HEK293 (cell line): ENCODE data around the gene UACA.

Source experiments
- GLIS1 ChIP-seq: fragments of 450-650 bp; formaldehyde crosslinking; IDR thresholded peaks from 2 replicates; pipeline ENCODE4 v1.5.1; 2016; ENCODE audit warnings: missing biosample characterization, missing genetic modification characterization
- MZF1 ChIP-seq: fragments of 450-650 bp; formaldehyde crosslinking; IDR thresholded peaks from 2 replicates; pipeline ENCODE4 v1.5.1; 2017; ENCODE audit warnings: missing biosample characterization, missing genetic modification characterization, borderline replicate concordance
- OSR2 ChIP-seq: fragments of 450-650 bp; formaldehyde crosslinking; IDR thresholded peaks from 2 replicates; pipeline ENCODE4 v1.5.1; 2016; ENCODE audit warnings: missing biosample characterization, missing genetic modification characterization
- PRDM4 ChIP-seq: fragments of 450-650 bp; formaldehyde crosslinking; IDR thresholded peaks from 2 replicates; pipeline ENCODE4 v1.5.1; 2017; ENCODE audit warnings: missing biosample characterization, missing genetic modification characterization
- SALL2 ChIP-seq: fragments of 450-650 bp; formaldehyde crosslinking; IDR thresholded peaks from 2 replicates; pipeline ENCODE4 v1.5.0; 2017; ENCODE audit warnings: missing biosample characterization, mild to moderate bottlenecking, missing genetic modification characterization, borderline replicate concordance
- ZNF335 ChIP-seq: fragments of 450-650 bp; formaldehyde crosslinking; conservative IDR thresholded peaks from 2 replicates; pipeline ENCODE4 v1.5.1; 2016; ENCODE audit warnings: missing biosample characterization, missing genetic modification characterization
- ZNF510 ChIP-seq: fragments of 450-650 bp; formaldehyde crosslinking; IDR thresholded peaks from 2 replicates; pipeline ENCODE4 v1.5.1; 2018; ENCODE audit warnings: mild to moderate bottlenecking, missing genetic modification characterization, missing biosample characterization; ENCODE audit not compliant: insufficient replicate concordance
- TF ChIP-seq, protein P1 (sequence below): fragments of 450-650 bp; formaldehyde crosslinking; IDR thresholded peaks from 2 replicates; pipeline ENCODE4 v1.5.0; 2017; ENCODE audit warnings: missing biosample characterization, missing genetic modification characterization, borderline replicate concordance
- TF ChIP-seq, protein P2 (sequence below): fragments of 450-650 bp; formaldehyde crosslinking; IDR thresholded peaks from 2 replicates; pipeline ENCODE4 v1.5.1; 2016; ENCODE audit warnings: missing biosample characterization, missing genetic modification characterization
- TF ChIP-seq, protein P3 (sequence below): fragments of 450-650 bp; formaldehyde crosslinking; conservative IDR thresholded peaks from 2 replicates; pipeline ENCODE4 v1.5.1; 2016; ENCODE audit warnings: low read depth, missing biosample characterization, missing genetic modification characterization
- TF ChIP-seq, protein P4 (sequence below): fragments of 450-650 bp; formaldehyde crosslinking; IDR thresholded peaks from 2 replicates; pipeline ENCODE4 v1.5.1; 2016; ENCODE audit warnings: missing biosample characterization, missing genetic modification characterization
- TF ChIP-seq, protein P5 (sequence below): fragments of 450-650 bp; formaldehyde crosslinking; IDR thresholded peaks from 2 replicates; pipeline ENCODE4 v1.5.1; 2016; ENCODE audit warnings: missing biosample characterization, missing genetic modification characterization

The UACA gene

DNA sequence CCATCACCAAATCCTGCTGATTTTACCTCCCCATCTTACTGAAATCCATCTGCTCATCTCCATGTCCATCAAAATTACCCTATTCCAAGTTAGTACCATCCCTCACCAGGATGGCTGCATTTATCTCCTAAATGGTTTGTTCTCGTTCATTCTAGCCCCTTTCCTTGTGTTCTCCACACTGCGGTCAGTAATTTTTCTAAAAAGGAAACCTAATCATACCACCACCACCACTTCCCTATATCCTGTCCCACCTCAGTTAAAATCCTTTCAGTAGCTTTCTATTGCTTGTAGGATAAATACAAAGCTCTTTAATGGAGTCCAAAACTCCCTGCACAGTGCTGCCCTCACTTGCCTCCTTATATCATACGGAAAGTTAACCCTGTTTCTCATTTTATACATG lies 51.1 kb downstream of the UACA start (continued):
- TF ChIP-seq, protein P1, sequence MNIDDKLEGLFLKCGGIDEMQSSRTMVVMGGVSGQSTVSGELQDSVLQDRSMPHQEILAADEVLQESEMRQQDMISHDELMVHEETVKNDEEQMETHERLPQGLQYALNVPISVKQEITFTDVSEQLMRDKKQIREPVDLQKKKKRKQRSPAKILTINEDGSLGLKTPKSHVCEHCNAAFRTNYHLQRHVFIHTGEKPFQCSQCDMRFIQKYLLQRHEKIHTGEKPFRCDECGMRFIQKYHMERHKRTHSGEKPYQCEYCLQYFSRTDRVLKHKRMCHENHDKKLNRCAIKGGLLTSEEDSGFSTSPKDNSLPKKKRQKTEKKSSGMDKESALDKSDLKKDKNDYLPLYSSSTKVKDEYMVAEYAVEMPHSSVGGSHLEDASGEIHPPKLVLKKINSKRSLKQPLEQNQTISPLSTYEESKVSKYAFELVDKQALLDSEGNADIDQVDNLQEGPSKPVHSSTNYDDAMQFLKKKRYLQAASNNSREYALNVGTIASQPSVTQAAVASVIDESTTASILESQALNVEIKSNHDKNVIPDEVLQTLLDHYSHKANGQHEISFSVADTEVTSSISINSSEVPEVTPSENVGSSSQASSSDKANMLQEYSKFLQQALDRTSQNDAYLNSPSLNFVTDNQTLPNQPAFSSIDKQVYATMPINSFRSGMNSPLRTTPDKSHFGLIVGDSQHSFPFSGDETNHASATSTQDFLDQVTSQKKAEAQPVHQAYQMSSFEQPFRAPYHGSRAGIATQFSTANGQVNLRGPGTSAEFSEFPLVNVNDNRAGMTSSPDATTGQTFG (tag by site-specific recombination), result no peak
- TF ChIP-seq, protein P2, sequence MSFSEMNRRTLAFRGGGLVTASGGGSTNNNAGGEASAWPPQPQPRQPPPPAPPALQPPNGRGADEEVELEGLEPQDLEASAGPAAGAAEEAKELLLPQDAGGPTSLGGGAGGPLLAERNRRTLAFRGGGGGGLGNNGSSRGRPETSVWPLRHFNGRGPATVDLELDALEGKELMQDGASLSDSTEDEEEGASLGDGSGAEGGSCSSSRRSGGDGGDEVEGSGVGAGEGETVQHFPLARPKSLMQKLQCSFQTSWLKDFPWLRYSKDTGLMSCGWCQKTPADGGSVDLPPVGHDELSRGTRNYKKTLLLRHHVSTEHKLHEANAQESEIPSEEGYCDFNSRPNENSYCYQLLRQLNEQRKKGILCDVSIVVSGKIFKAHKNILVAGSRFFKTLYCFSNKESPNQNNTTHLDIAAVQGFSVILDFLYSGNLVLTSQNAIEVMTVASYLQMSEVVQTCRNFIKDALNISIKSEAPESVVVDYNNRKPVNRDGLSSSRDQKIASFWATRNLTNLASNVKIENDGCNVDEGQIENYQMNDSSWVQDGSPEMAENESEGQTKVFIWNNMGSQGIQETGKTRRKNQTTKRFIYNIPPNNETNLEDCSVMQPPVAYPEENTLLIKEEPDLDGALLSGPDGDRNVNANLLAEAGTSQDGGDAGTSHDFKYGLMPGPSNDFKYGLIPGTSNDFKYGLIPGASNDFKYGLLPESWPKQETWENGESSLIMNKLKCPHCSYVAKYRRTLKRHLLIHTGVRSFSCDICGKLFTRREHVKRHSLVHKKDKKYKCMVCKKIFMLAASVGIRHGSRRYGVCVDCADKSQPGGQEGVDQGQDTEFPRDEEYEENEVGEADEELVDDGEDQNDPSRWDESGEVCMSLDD (tag by site-specific recombination), result no peak
- TF ChIP-seq PRDM4 (tag by site-specific recombination), result no peak
- TF ChIP-seq OSR2 (tag by site-specific recombination), result no peak
- no peak for TF ChIP-seq GLIS1 (tag by site-specific recombination)
- TF ChIP-seq MZF1 (tag by site-specific recombination), result no peak
- TF ChIP-seq, protein P3, sequence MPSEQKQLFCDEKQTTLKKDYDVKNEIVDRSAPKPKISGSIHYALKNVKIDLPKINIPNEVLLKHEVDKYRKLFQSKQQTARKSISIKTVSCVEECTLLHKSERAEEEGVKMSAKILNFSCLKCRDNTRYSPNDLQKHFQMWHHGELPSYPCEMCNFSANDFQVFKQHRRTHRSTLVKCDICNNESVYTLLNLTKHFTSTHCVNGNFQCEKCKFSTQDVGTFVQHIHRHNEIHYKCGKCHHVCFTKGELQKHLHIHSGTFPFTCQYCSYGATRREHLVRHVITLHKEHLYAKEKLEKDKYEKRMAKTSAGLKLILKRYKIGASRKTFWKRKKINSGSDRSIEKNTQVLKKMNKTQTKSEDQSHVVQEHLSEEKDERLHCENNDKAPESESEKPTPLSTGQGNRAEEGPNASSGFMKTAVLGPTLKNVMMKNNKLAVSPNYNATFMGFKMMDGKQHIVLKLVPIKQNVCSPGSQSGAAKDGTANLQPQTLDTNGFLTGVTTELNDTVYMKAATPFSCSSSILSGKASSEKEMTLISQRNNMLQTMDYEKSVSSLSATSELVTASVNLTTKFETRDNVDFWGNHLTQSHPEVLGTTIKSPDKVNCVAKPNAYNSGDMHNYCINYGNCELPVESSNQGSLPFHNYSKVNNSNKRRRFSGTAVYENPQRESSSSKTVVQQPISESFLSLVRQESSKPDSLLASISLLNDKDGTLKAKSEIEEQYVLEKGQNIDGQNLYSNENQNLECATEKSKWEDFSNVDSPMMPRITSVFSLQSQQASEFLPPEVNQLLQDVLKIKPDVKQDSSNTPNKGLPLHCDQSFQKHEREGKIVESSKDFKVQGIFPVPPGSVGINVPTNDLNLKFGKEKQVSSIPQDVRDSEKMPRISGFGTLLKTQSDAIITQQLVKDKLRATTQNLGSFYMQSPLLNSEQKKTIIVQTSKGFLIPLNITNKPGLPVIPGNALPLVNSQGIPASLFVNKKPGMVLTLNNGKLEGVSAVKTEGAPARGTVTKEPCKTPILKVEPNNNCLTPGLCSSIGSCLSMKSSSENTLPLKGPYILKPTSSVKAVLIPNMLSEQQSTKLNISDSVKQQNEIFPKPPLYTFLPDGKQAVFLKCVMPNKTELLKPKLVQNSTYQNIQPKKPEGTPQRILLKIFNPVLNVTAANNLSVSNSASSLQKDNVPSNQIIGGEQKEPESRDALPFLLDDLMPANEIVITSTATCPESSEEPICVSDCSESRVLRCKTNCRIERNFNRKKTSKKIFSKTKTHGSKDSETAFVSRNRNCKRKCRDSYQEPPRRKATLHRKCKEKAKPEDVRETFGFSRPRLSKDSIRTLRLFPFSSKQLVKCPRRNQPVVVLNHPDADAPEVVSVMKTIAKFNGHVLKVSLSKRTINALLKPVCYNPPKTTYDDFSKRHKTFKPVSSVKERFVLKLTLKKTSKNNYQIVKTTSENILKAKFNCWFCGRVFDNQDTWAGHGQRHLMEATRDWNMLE, result no peak
- TF ChIP-seq, protein P4, sequence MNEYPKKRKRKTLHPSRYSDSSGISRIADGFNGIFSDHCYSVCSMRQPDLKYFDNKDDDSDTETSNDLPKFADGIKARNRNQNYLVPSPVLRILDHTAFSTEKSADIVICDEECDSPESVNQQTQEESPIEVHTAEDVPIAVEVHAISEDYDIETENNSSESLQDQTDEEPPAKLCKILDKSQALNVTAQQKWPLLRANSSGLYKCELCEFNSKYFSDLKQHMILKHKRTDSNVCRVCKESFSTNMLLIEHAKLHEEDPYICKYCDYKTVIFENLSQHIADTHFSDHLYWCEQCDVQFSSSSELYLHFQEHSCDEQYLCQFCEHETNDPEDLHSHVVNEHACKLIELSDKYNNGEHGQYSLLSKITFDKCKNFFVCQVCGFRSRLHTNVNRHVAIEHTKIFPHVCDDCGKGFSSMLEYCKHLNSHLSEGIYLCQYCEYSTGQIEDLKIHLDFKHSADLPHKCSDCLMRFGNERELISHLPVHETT, result no peak
- no peak for TF ChIP-seq SALL2 (tag by site-specific recombination)
- TF ChIP-seq, protein P5, sequence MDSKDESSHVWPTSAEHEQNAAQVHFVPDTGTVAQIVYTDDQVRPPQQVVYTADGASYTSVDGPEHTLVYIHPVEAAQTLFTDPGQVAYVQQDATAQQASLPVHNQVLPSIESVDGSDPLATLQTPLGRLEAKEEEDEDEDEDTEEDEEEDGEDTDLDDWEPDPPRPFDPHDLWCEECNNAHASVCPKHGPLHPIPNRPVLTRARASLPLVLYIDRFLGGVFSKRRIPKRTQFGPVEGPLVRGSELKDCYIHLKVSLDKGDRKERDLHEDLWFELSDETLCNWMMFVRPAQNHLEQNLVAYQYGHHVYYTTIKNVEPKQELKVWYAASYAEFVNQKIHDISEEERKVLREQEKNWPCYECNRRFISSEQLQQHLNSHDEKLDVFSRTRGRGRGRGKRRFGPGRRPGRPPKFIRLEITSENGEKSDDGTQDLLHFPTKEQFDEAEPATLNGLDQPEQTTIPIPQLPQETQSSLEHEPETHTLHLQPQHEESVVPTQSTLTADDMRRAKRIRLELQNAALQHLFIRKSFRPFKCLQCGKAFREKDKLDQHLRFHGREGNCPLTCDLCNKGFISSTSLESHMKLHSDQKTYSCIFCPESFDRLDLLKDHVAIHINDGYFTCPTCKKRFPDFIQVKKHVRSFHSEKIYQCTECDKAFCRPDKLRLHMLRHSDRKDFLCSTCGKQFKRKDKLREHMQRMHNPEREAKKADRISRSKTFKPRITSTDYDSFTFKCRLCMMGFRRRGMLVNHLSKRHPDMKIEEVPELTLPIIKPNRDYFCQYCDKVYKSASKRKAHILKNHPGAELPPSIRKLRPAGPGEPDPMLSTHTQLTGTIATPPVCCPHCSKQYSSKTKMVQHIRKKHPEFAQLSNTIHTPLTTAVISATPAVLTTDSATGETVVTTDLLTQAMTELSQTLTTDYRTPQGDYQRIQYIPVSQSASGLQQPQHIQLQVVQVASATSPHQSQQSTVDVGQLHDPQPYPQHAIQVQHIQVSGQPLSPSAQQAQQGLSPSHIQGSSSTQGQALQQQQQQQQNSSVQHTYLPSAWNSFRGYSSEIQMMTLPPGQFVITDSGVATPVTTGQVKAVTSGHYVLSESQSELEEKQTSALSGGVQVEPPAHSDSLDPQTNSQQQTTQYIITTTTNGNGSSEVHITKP, result no peak
- TF ChIP-seq ZNF510 (tag by site-specific recombination), result no peak
- TF ChIP-seq ZNF335 (tag by site-specific recombination), result no peak
